ENCODE results near the gene CNTNAP2. TPM values are rescaled to one million over a fixed set of nuclear protein-coding genes. Genes with fewer than 3 reads are reported as not detected.

The CNTNAP2 gene
- total RNA-seq, 1 donor from 2014 or later, result 2.2 TPM

GRCh38 chr7:146214842-146215241 lies 98.2 kb downstream of the CNTNAP2 start:
- Histone ChIP-seq H3K36me3 (no peaks in the 10 kb centered on the region), H3K4me3 (no peak overlapping the region), H3K27me3 (no peaks in the 10 kb centered on the region), H3K4me1 (no peaks in the 10 kb centered on the region), H3K9me3 (no peaks in the 10 kb centered on the region), H3K27ac (no peak overlapping the region)
- intact Hi-C loops (cut with DNase I), result no loop called here
- TF ChIP-seq POLR2A (IDR thresholded peaks at IDR 0.05) (no peak), POLR2AphosphoS5 (IDR thresholded peaks at IDR 0.05; ENCODE audit: insufficient read depth in 1 of 2, low read depth in 1 of 2) (no peak), CTCF (IDR thresholded peaks at IDR 0.05) (no peak)
- no peak for DNase-seq (ENCODE audit: extremely low spot score in 2 of 2)

- no peaks in the 10 kb centered on the region for H3K36me3 ChIP-seq
- no peak overlapping the region for H3K4me3 ChIP-seq
- no peak for TF ChIP-seq POLR2AphosphoS5 (IDR thresholded peaks at IDR 0.05; ENCODE audit: insufficient read depth in 1 of 2, low read depth in 1 of 2)
- no peak for TF ChIP-seq POLR2A (IDR thresholded peaks at IDR 0.05)
- no peak for TF ChIP-seq CTCF (IDR thresholded peaks at IDR 0.05)
- H3K4me1 ChIP-seq, result no peaks in the 10 kb centered on the region
- intact Hi-C loops (cut with DNase I), result no loop called here
- H3K9me3 ChIP-seq, result no peaks in the 10 kb centered on the region
- H3K27me3 ChIP-seq, result no peaks in the 10 kb centered on the region
- H3K27ac ChIP-seq, result no peak overlapping the region
- DNase-seq (ENCODE audit: extremely low spot score in 2 of 2), result no peak
Measured at GRCh38 chr7:146216396-146217041, 99.9 kb downstream of the CNTNAP2 start.

GRCh38 chr7:146223851-146224250 lies 107.2 kb downstream of the CNTNAP2 start:
- Histone ChIP-seq H3K9me3 (no peaks in the 10 kb centered on the region), H3K27ac (no peak overlapping the region), H3K4me1 (no peaks in the 10 kb centered on the region), H3K4me3 (no peak overlapping the region), H3K36me3 (no peaks in the 10 kb centered on the region), H3K27me3 (no peaks in the 10 kb centered on the region)
- TF ChIP-seq POLR2A (IDR thresholded peaks at IDR 0.05) (no peak), CTCF (IDR thresholded peaks at IDR 0.05) (no peak), POLR2AphosphoS5 (IDR thresholded peaks at IDR 0.05; ENCODE audit: insufficient read depth in 1 of 2, low read depth in 1 of 2) (no peak)
- no peak for DNase-seq (ENCODE audit: extremely low spot score in 2 of 2)
- intact Hi-C loops (cut with DNase I), result no loop called here

GRCh38 chr7:146232604-146233003 lies 116.0 kb downstream of the CNTNAP2 start:
- Histone ChIP-seq H3K9me3 (no peaks in the 10 kb centered on the region), H3K27ac (no peak overlapping the region), H3K36me3 (no peaks in the 10 kb centered on the region), H3K4me1 (no peaks in the 10 kb centered on the region), H3K4me3 (no peak overlapping the region), H3K27me3 (no peaks in the 10 kb centered on the region)
- intact Hi-C loops (cut with DNase I), result no loop called here
- DNase-seq (ENCODE audit: extremely low spot score in 2 of 2), result no peak
- no peak for TF ChIP-seq POLR2A (IDR thresholded peaks at IDR 0.05)
- no peak for TF ChIP-seq CTCF (IDR thresholded peaks at IDR 0.05)
- TF ChIP-seq POLR2AphosphoS5 (IDR thresholded peaks at IDR 0.05; ENCODE audit: insufficient read depth in 1 of 2, low read depth in 1 of 2), result no peak

GRCh38 chr7:146235195-146235594 lies 118.6 kb downstream of the CNTNAP2 start:
- intact Hi-C loops (cut with DNase I), result no loop called here
- DNase-seq (ENCODE audit: extremely low spot score in 2 of 2), result no peak
- H3K4me1 ChIP-seq, result no peaks in the 10 kb centered on the region

More at GRCh38 chr7:146235195-146235594, 118.6 kb downstream of the CNTNAP2 start:
- no peak for TF ChIP-seq CTCF (IDR thresholded peaks at IDR 0.05)
- no peak for TF ChIP-seq POLR2AphosphoS5 (IDR thresholded peaks at IDR 0.05; ENCODE audit: insufficient read depth in 1 of 2, low read depth in 1 of 2)
- no peak for TF ChIP-seq POLR2A (IDR thresholded peaks at IDR 0.05)
- Histone ChIP-seq H3K27me3 (no peaks in the 10 kb centered on the region), H3K27ac (no peak overlapping the region), H3K4me3 (no peak overlapping the region), H3K9me3 (no peaks in the 10 kb centered on the region), H3K36me3 (no peaks in the 10 kb centered on the region)
